Medulla oblongata (tissue), 1 donor: ENCODE measurements around the gene GALNT12.
A peak's percentile ranks its signal among the peaks of the same experiment; 100 is the strongest.

ENCODE experiments used
- DNase-seq: peaks from one replicate; pipeline ENCODE4 v3.0.0-alpha.2; 2015; ENCODE audit errors: extremely low spot score

The GALNT12 gene

GRCh38 chr9:98880311-98881015 lies 73.0 kb downstream of the GALNT12 start:
- DNase-seq, result no peak

- no peak for DNase-seq
These were observed 73.9 kb downstream of the GALNT12 start for GRCh38 chr9:98881356-98881755.

GRCh38 chr9:98881836-98882568 lies 74.5 kb downstream of the GALNT12 start:
- DNase-seq, result no peak

GRCh38 chr9:98882569-98882923 lies 75.1 kb downstream of the GALNT12 start:
- no peak for DNase-seq

GRCh38 chr9:98883276-98883675 lies 75.8 kb downstream of the GALNT12 start:
- DNase-seq, result no peak

- no peak for DNase-seq
These were observed 77.4 kb downstream of the GALNT12 start for GRCh38 chr9:98884849-98885248.

GRCh38 chr9:98885575-98886295 lies 78.3 kb downstream of the GALNT12 start:
- no peak for DNase-seq

GRCh38 chr9:98886691-98887229 lies 79.3 kb downstream of the GALNT12 start:
- DNase-seq, result no peak

GRCh38 chr9:98887918-98888510 lies 80.5 kb downstream of the GALNT12 start:
- DNase-seq, result no peak

GRCh38 chr9:98888801-98889421 lies 81.4 kb downstream of the GALNT12 start:
- DNase-seq, result no peak

GRCh38 chr9:98890256-98890655 lies 82.8 kb downstream of the GALNT12 start:
- DNase-seq, result no peak

- DNase-seq, result no peak
These were observed 84.8 kb downstream of the GALNT12 start for GRCh38 chr9:98892288-98892687.

GRCh38 chr9:98892690-98893089 lies 85.2 kb downstream of the GALNT12 start:
- DNase-seq, result no peak

GRCh38 chr9:98894171-98894570 lies 86.7 kb downstream of the GALNT12 start:
- no peak for DNase-seq

- no peak for DNase-seq
These were observed 87.3 kb downstream of the GALNT12 start for GRCh38 chr9:98894761-98895160.

- DNase-seq, result no peak
These were observed 89.2 kb downstream of the GALNT12 start for GRCh38 chr9:98896632-98897031.

- DNase-seq, result no peak
These were observed 90.3 kb downstream of the GALNT12 start for GRCh38 chr9:98897745-98898144.

- peak; percentile 33 for DNase-seq
These were observed 92.1 kb downstream of the GALNT12 start for GRCh38 chr9:98899408-98900056.
